Immature natural killer cell (primary cell): ENCODE results near the gene ZFTA. TPM values are rescaled to one million over a fixed set of nuclear protein-coding genes. Genes with fewer than 3 reads are reported as not detected.

Source experiments
- polyA plus RNA-seq, 3 donors: library from polyadenylated mRNA; unstranded; fragments of 300-500 nt; fragmentation: Illumina TruSeq; gene quantifications; one replicate each; pipeline ENCODE4 v1.2.3, GENCODE V29; 2021

Gene ZFTA
- polyA plus RNA-seq, 3 donors from 2014 or later, result 0.11 to 0.12 TPM; not detected in 1

Other genes with a start within 250 kb of the ZFTA start
- gene PLAAT4, start 232.0 kb downstream of the ZFTA start, polyA plus RNA-seq, result 100 to 1,000 TPM; 886 to 933 (median 906) TPM
- gene PLAAT2, start 205.4 kb downstream of the ZFTA start, polyA plus RNA-seq, result 1 to 10 TPM in 2 of 3 donors, not detected in 1; 2.8 to 3.0 TPM
- gene PLAAT3, start 154.3 kb downstream of the ZFTA start, polyA plus RNA-seq, result 10 to 100 TPM; 63.6 to 85.2 (median 84.6) TPM
- gene ATL3, start 97.4 kb downstream of the ZFTA start, polyA plus RNA-seq, result 10 to 100 TPM; 28.0 to 33.7 (median 29.8) TPM
- gene RTN3, start 87.3 kb downstream of the ZFTA start, polyA plus RNA-seq, result 10 to 100 TPM; 47.8 to 87.9 (median 62.6) TPM
- 1 to 10 TPM in 2 of 3 donors, under 1 TPM in 1; 0.36 to 2.3 (median 1.2) TPM for gene SPINDOC, start 44.7 kb upstream of the ZFTA start, polyA plus RNA-seq
- gene MARK2, start 70.3 kb upstream of the ZFTA start, polyA plus RNA-seq, result 10 to 100 TPM; 28.6 to 73.8 (median 31.6) TPM
- gene RCOR2, start 148.4 kb upstream of the ZFTA start, polyA plus RNA-seq, result not detected
- 10 to 100 TPM; 17.9 to 32.3 (median 18.0) TPM for gene NAA40, start 170.2 kb upstream of the ZFTA start, polyA plus RNA-seq
- gene COX8A, start 205.8 kb upstream of the ZFTA start, polyA plus RNA-seq, result 100 to 1,000 TPM; 506 to 686 (median 534) TPM
- gene OTUB1, start 217.7 kb upstream of the ZFTA start, polyA plus RNA-seq, result 100 to 1,000 TPM; 143 to 204 (median 164) TPM